Spleen (tissue), 11 donors: ENCODE data around the gene ATF6. TPM values are rescaled to one million over a fixed set of nuclear protein-coding genes. Genes with fewer than 3 reads are reported as not detected.

ENCODE experiments used
- DNase-seq: peaks from one replicate; pipeline ENCODE4 v3.0.0-alpha.2; 2020
- H3K27ac ChIP-seq, 8 donors: fragments of 200-600 bp; sonication (generic) in 7 of 8; 1 replicate in 4 of 8; 2 replicates in 4 of 8; pipeline versions ENCODE4 v1.5.0 to v1.8.0; 2016 to 2021; ENCODE audit warnings: inconsistent platforms in 4 of 8, mild to moderate bottlenecking in 4 of 8, moderate library complexity in 1 of 8
- H3K27me3 ChIP-seq, 7 donors: fragments of 200-600 bp; sonication (generic) in 6 of 7; replicated peaks in 1 of 7; 1 replicate in 4 of 7; 2 replicates in 3 of 7; pipeline versions ENCODE4 v1.5.0 to v1.8.0; 2016 to 2021; ENCODE audit warnings: inconsistent platforms in 3 of 7, mild to moderate bottlenecking in 1 of 7
- H3K36me3 ChIP-seq, 6 donors: fragments of 200-600 bp; sonication (generic) in 5 of 6; 1 replicate in 4 of 6; 2 replicates in 2 of 6; pipeline versions ENCODE4 v1.5.0 to v1.8.0; 2016 to 2021; ENCODE audit warnings: inconsistent platforms in 2 of 6
- H3K4me1 ChIP-seq, 6 donors: fragments of 200-600 bp; sonication (generic) in 5 of 6; 1 replicate in 3 of 6; 2 replicates in 3 of 6; pipeline versions ENCODE4 v1.5.0 to v1.8.0; 2016 to 2021; ENCODE audit warnings: inconsistent platforms in 3 of 6
- H3K4me3 ChIP-seq, 8 donors: fragments of 200-600 bp; sonication (generic) in 7 of 8; 1 replicate in 4 of 8; 2 replicates in 4 of 8; pipeline versions ENCODE4 v1.5.0 to v1.8.0; 2016 to 2021; ENCODE audit warnings: inconsistent platforms in 4 of 8, mild to moderate bottlenecking in 4 of 8, moderate library complexity in 2 of 8
- H3K9me3 ChIP-seq, 8 donors: fragments of 200-600 bp; sonication (generic) in 7 of 8; 1 replicate in 4 of 8; 2 replicates in 4 of 8; pipeline versions ENCODE4 v1.5.0 to v1.8.0; 2016 to 2021; ENCODE audit warnings: inconsistent platforms in 4 of 8
- POLR2A ChIP-seq, 3 donors: fragments of 450-650 bp; IDR thresholded peaks; one replicate each; pipeline ENCODE4 v1.5.1; 2017; ENCODE audit warnings: antibody characterized with exemption in 3 of 3, mild to moderate bottlenecking in 1 of 3
- POLR2AphosphoS5 ChIP-seq, 3 donors: sonication (generic); formaldehyde crosslinking; IDR thresholded peaks; one replicate each; pipeline ENCODE4 v1.5.1; 2017; ENCODE audit warnings: antibody characterized with exemption in 3 of 3
- WGBS, 5 donors: extraction: QIAGEN DNeasy Blood & Tissue Kit in 3 of 5; methylation state at CpG; one replicate each; pipeline versions ENCODE4 v1.1.5 to v1.1.7; 2013 to 2018; 5-methylcytosine and 5-hydroxymethylcytosine counted together
- intact Hi-C: fragments of 100-400 bp; cut with DNase I; formaldehyde crosslinking; loops from one replicate; pipeline ENCODE4 v1.15.0; 2023; ENCODE audit warnings: low total_unique reads
- polyA plus RNA-seq, 3 donors: library from polyadenylated mRNA; stranded (reverse); fragments of 200-250 nt; gene quantifications; one replicate each; pipeline ENCODE4 v1.2.1, GENCODE V29; 2013
- total RNA-seq, 7 donors: library from RNA; depleted of rRNA in 3 of 7; stranded (reverse); fragments of >200 nt in 3 of 7; fragmentation: NEBNext Ultra II Directional in 4 of 7; extraction: Animal tissue kit (Norgen Biotek cat#: 25700) in 4 of 7; gene quantifications; one replicate each; pipeline versions ENCODE4 v1.1.0 to v1.2.1, GENCODE V29; 2016 to 2021
- TF ChIP-seq, protein P1 (sequence below), 11 experiments: fragments of 200-600 bp in 7 of 11; fragments of 450-650 bp in 4 of 11; sonication (generic) in 4 of 11; IDR thresholded peaks in 8 of 11; conservative IDR thresholded peaks in 3 of 11; 1 replicate in 7 of 11; 2 replicates in 4 of 11; pipeline versions ENCODE4 v1.4.0 to v1.8.0; 2016 to 2021; ENCODE audit warnings: antibody characterized with exemption in 11 of 11, inconsistent platforms in 4 of 11, mild to moderate bottlenecking in 1 of 11
- donor health status: healthy with polysubstance abuse.
- donor health status: DM: no; HTN: no; CAD: no; lungs with moderate emphysema.
- donor health status: DM: no; HTN: no; CAD: no.
- donor health status: Bipolar disorder and iron deficiency.
- donor health status: healthy.
- donor health status: DM: no; HTN: no; CAD: no.
- donor health status: DM: yes; HTN: yes; CAD: no.

Gene ATF6
- total and polyA plus RNA-seq, 10 donors, result 2.5 to 46.8 (median 33.0) TPM

DNA sequence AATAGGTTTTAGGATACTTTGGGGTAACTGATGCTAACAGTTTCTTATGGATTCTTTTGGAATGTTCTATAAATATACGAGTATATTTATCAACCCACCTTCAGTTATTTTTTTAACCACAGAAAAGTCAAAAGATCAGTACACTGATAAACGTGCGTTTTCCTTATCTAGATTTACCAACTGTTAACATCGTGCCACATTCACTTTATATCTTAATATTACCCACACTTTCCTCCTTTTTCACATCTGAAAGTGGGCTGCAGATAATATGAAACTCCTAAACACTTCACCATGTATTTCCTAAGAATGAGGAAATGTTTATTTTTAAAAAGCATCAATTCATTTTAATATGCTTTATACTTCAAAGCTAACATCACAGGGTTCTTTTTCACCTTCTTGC, 7.7 kb downstream of the ATF6 start:
- H3K36me3 ChIP-seq, result peaks cover 0 to 3% (median 0%) of the 10 kb centered on the region in 6 donors
- H3K4me3 ChIP-seq, result no peak overlapping the region
- no peaks in the 10 kb centered on the region for H3K9me3 ChIP-seq
- 27 to 55% (median 30%) methylated on average over 4 of the region's 4 CpGs for WGBS, 5 donors
- intact Hi-C loops, result no loop called here
- peaks cover 5 to 100% (median 81%) of the 10 kb centered on the region in 6 donors for H3K4me1 ChIP-seq
- H3K27me3 ChIP-seq, result no peaks in the 10 kb centered on the region
- DNase-seq, result no peak
- TF ChIP-seq POLR2AphosphoS5 (IDR thresholded peaks at IDR 0.05), result no peak
- TF ChIP-seq POLR2A (IDR thresholded peaks at IDR 0.05), result no peak
- TF ChIP-seq, protein P1, sequence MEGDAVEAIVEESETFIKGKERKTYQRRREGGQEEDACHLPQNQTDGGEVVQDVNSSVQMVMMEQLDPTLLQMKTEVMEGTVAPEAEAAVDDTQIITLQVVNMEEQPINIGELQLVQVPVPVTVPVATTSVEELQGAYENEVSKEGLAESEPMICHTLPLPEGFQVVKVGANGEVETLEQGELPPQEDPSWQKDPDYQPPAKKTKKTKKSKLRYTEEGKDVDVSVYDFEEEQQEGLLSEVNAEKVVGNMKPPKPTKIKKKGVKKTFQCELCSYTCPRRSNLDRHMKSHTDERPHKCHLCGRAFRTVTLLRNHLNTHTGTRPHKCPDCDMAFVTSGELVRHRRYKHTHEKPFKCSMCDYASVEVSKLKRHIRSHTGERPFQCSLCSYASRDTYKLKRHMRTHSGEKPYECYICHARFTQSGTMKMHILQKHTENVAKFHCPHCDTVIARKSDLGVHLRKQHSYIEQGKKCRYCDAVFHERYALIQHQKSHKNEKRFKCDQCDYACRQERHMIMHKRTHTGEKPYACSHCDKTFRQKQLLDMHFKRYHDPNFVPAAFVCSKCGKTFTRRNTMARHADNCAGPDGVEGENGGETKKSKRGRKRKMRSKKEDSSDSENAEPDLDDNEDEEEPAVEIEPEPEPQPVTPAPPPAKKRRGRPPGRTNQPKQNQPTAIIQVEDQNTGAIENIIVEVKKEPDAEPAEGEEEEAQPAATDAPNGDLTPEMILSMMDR (IDR thresholded peaks at IDR 0.05 in 8 of 11, conservative IDR thresholded peaks at IDR 0.05 in 3 of 11), result no peak
- H3K27ac ChIP-seq, result peak overlapping the region in 4 of 8 donors; percentile 67 to 89 (median 84)

DNA sequence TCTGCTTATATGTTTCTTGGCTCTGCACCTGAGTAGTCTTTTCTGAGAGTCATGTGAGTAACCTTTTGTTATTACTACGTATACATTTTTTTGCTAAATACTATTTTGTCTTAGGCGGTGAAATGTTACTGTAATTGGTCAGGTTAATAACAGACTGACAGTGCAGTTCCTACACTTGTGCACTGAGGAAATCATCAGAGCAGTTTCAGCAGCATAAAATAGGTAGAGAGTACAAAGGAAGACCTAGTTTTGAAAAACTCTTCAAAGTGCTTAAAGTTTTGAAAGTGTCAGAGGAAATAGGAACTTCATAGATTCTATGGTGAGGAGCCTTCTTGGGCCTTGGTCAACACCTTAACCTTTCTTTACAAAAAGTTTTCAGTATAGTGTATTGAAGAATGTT, 11.1 kb downstream of the ATF6 start:
- no peak for TF ChIP-seq POLR2AphosphoS5 (IDR thresholded peaks at IDR 0.05)
- no peak for DNase-seq
- H3K36me3 ChIP-seq, result peaks cover 0 to 30% (median 7%) of the 10 kb centered on the region in 6 donors
- 73 to 86% (median 78%) methylated on average over 2 of the region's 2 CpGs for WGBS, 5 donors
- no peaks in the 10 kb centered on the region for H3K27me3 ChIP-seq
- peaks cover 0 to 78% (median 53%) of the 10 kb centered on the region in 6 donors for H3K4me1 ChIP-seq
- H3K9me3 ChIP-seq, result no peaks in the 10 kb centered on the region
- H3K27ac ChIP-seq, result no peak overlapping the region
- no peak overlapping the region for H3K4me3 ChIP-seq
- intact Hi-C loops, result no loop called here

DNA sequence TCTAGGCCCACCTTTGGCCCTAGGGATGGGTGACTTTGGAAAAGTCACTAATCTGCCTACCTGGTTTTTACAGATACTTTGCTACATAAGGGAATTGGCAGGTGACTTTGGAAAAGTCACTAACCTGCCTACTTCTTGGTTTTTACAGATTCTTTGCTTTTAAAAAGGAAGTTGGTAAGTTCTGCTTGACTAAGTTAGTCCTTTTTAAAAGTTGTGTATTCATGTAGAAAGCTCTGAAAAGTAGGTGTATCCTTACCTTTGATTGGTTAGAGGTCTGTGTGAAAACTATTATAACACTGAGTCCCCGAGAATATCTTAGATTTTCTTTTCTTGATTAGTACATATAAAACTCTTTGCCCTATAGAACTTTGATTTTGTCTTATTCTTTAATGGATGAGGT, 12.4 kb downstream of the ATF6 start:
- no peaks in the 10 kb centered on the region for H3K9me3 ChIP-seq
- no peak for TF ChIP-seq POLR2A (IDR thresholded peaks at IDR 0.05)
- no peak for TF ChIP-seq POLR2AphosphoS5 (IDR thresholded peaks at IDR 0.05)
- TF ChIP-seq, protein P1 (IDR thresholded peaks at IDR 0.05 in 8 of 11, conservative IDR thresholded peaks at IDR 0.05 in 3 of 11), result no peak
- H3K36me3 ChIP-seq, result peaks cover 0 to 42% (median 12%) of the 10 kb centered on the region in 6 donors
- WGBS, 5 donors, result 62 to 85% (median 75%) methylated on average over 1 of the region's 1 CpG
- H3K4me3 ChIP-seq, result no peak overlapping the region
- peaks cover 0 to 65% (median 41%) of the 10 kb centered on the region in 6 donors for H3K4me1 ChIP-seq
- intact Hi-C loops, result no loop called here
- no peak for DNase-seq
- H3K27me3 ChIP-seq, result no peaks in the 10 kb centered on the region
- H3K27ac ChIP-seq, result peak overlapping the region in 3 of 8 donors; percentile 1 to 50 (median 2)

DNA sequence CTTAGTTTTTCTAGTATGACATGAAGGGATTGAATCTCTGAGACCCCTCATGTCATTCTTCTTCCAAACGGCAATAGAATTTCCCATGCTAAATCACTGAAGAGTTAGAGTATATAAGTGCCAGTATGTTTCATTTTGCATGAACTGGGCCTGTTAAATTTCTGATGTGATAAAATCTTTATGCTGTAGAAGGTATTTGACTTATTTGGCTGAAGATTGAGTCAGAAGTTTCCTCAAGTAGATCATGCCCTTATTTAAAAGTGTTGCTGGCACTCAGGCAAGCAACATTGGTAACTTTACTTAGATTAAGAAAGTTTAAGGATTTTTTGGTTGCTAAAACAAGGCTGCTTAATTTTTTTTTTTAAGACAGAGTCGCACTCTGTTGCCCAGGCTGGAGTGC, 13.3 kb downstream of the ATF6 start:
- Histone ChIP-seq H3K9me3 (no peaks in the 10 kb centered on the region), H3K4me1 (peaks cover 0 to 57% (median 32%) of the 10 kb centered on the region in 6 donors), H3K27ac (no peak overlapping the region), H3K36me3 (peaks cover 0 to 50% (median 20%) of the 10 kb centered on the region in 6 donors), H3K4me3 (no peak overlapping the region), H3K27me3 (no peaks in the 10 kb centered on the region)
- 84 to 93% (median 88%) methylated on average over 2 of the region's 2 CpGs for WGBS, 5 donors
- no peak for DNase-seq
- TF ChIP-seq POLR2A (IDR thresholded peaks at IDR 0.05) (no peak), POLR2AphosphoS5 (IDR thresholded peaks at IDR 0.05) (no peak)
- TF ChIP-seq, protein P1 (IDR thresholded peaks at IDR 0.05 in 8 of 11, conservative IDR thresholded peaks at IDR 0.05 in 3 of 11), result no peak
- intact Hi-C loops, result no loop called here

DNA sequence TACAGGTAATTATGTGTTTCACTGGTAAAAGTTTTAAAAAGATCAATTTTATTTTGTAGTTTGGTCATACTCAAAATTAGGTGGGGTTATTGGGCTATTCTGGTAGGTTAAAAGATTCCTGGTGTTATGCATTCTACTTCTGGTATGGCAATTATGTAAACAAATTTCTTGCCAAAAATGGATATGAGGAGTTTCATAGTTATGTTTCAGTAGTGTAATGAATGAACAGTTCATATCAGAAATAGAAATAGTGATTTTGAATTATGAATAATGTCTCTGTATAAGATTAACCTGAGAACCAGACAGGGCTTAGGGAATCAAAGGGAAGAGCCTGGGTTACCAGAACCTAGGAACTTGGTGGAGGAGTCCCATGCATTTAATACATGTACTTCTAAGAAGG, 15.9 kb downstream of the ATF6 start:
- Histone ChIP-seq H3K27ac (no peak overlapping the region), H3K27me3 (no peaks in the 10 kb centered on the region), H3K9me3 (no peaks in the 10 kb centered on the region), H3K4me3 (no peak overlapping the region), H3K36me3 (peaks cover 0 to 74% (median 41%) of the 10 kb centered on the region in 6 donors), H3K4me1 (peaks cover 0 to 31% (median 20%) of the 10 kb centered on the region in 6 donors)
- TF ChIP-seq POLR2AphosphoS5 (IDR thresholded peaks at IDR 0.05), result no peak
- TF ChIP-seq, protein P1 (IDR thresholded peaks at IDR 0.05 in 8 of 11, conservative IDR thresholded peaks at IDR 0.05 in 3 of 11), result no peak
- no peak for TF ChIP-seq POLR2A (IDR thresholded peaks at IDR 0.05)
- intact Hi-C loops, result no loop called here
- DNase-seq, result no peak
